ENCODE results near the gene NABP1.

The NABP1 gene

DNA sequence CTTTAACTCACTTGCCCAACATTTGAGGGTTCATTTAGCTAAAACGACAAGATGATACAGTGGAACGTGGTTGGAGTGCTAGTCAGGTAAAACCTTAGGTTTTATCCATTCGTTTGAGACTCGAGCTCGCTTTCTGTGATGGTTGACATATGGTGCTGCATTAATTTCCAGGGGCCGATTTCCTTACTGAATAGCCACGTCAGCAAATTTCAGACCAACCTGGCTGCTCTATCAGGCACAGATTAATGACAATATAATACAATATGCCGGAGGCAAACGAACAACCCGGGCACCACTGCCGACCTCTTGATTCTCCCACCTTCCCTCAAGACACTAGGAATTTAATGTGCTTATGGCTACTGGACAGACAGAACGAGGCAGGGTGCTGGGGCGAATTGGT is 42.0 kb downstream of the NABP1 start:
- no peaks in the 10 kb centered on the region for H3K9me3 ChIP-seq (ENCODE audit: insufficient read depth, low read length, severe bottlenecking)
- ATAC-seq (ENCODE audit: insufficient read depth, low read depth), result no peak
- no peak overlapping the region for H3K27ac ChIP-seq (ENCODE audit: low read length)
- no peaks in the 10 kb centered on the region for H3K36me3 ChIP-seq (ENCODE audit: insufficient read depth, low read length)
- no peaks in the 10 kb centered on the region for H3K4me1 ChIP-seq (ENCODE audit: insufficient read depth, low read length)
- H3K9ac ChIP-seq (ENCODE audit: low read depth, low read length), result no peak overlapping the region
- H4K20me1 ChIP-seq (ENCODE audit: insufficient read depth, low read length), result no peaks in the 10 kb centered on the region
- no peak overlapping the region for H3K4me3 ChIP-seq (ENCODE audit: low read depth in 1 of 2, low read length in 2 of 2)
- H3K27me3 ChIP-seq (ENCODE audit: insufficient read depth, low read length, poor library complexity), result peaks cover 67% of the 10 kb centered on the region
- no peaks in the 10 kb centered on the region for H3K79me2 ChIP-seq (ENCODE audit: insufficient read depth, low read length)
- TF ChIP-seq EZH2 (IDR thresholded peaks at IDR 0.05; ENCODE audit: borderline replicate concordance, low read depth, low read length, severe bottlenecking) (no peak), CTCF (IDR thresholded peaks at IDR 0.05; ENCODE audit: borderline replicate concordance, extremely low read depth, low read length, poor library complexity, severe bottlenecking) (no peak)
- no peak overlapping the region for H3K4me2 ChIP-seq (ENCODE audit: insufficient read depth, low read length)
- no peak overlapping the region for H2AFZ ChIP-seq (ENCODE audit: low read depth, low read length)
- DNase-seq, result no peak

GRCh38 chr2:191721331-191721730 is 43.4 kb downstream of the NABP1 start:
- no peak overlapping the region for H3K27ac ChIP-seq (ENCODE audit: low read length)
- no peak for ATAC-seq (ENCODE audit: insufficient read depth, low read depth)

DNA sequence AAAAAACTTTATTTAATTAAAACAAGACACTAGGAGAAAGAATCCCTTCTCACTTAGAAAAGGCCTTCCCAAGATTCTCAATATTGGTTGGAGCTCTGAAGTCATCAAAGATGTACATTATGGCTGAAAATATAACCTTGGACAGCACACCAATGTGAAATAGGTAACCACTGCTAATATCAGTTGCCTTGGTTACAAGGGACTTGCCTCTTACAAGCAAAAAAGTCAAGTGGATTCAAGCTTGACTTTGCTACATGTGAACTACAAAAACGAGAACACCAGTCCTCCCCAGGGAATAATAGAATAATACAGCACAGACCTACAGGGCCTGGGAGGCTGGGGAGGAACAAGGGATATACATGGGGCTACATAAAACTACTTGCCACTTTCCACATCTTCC is 46.1 kb downstream of the NABP1 start:
- Histone ChIP-seq H3K9ac (ENCODE audit: low read depth, low read length) (no peak overlapping the region), H3K36me3 (ENCODE audit: insufficient read depth, low read length) (no peaks in the 10 kb centered on the region), H3K27ac (ENCODE audit: low read length) (no peak overlapping the region), H3K4me2 (ENCODE audit: insufficient read depth, low read length) (no peak overlapping the region), H3K4me1 (ENCODE audit: insufficient read depth, low read length) (no peaks in the 10 kb centered on the region), H3K9me3 (ENCODE audit: insufficient read depth, low read length, severe bottlenecking) (no peaks in the 10 kb centered on the region), H2AFZ (ENCODE audit: low read depth, low read length) (no peak overlapping the region), H4K20me1 (ENCODE audit: insufficient read depth, low read length) (no peaks in the 10 kb centered on the region), H3K4me3 (ENCODE audit: low read depth in 1 of 2, low read length in 2 of 2) (no peak overlapping the region), H3K27me3 (ENCODE audit: insufficient read depth, low read length, poor library complexity) (peaks cover 70% of the 10 kb centered on the region), H3K79me2 (ENCODE audit: insufficient read depth, low read length) (no peaks in the 10 kb centered on the region)
- DNase-seq, result no peak
- no peak; the same call in 2 of the 3 replicates for ATAC-seq (ENCODE audit: insufficient read depth, low read depth)
- TF ChIP-seq EZH2 (IDR thresholded peaks at IDR 0.05; ENCODE audit: borderline replicate concordance, low read depth, low read length, severe bottlenecking) (no peak), CTCF (IDR thresholded peaks at IDR 0.05; ENCODE audit: borderline replicate concordance, extremely low read depth, low read length, poor library complexity, severe bottlenecking) (no peak)

More at GRCh38 chr2:191721331-191721730, 43.4 kb downstream of the NABP1 start:
- peaks cover 63% of the 10 kb centered on the region for H3K27me3 ChIP-seq (ENCODE audit: insufficient read depth, low read length, poor library complexity)
- no peaks in the 10 kb centered on the region for H3K4me1 ChIP-seq (ENCODE audit: insufficient read depth, low read length)
- no peak overlapping the region for H2AFZ ChIP-seq (ENCODE audit: low read depth, low read length)
- H3K4me3 ChIP-seq (ENCODE audit: low read depth in 1 of 2, low read length in 2 of 2), result no peak overlapping the region
- no peaks in the 10 kb centered on the region for H3K9me3 ChIP-seq (ENCODE audit: insufficient read depth, low read length, severe bottlenecking)
- H3K79me2 ChIP-seq (ENCODE audit: insufficient read depth, low read length), result no peaks in the 10 kb centered on the region
- H3K4me2 ChIP-seq (ENCODE audit: insufficient read depth, low read length), result no peak overlapping the region
- no peak for DNase-seq
- no peak for TF ChIP-seq EZH2 (IDR thresholded peaks at IDR 0.05; ENCODE audit: borderline replicate concordance, low read depth, low read length, severe bottlenecking)
- no peak for TF ChIP-seq CTCF (IDR thresholded peaks at IDR 0.05; ENCODE audit: borderline replicate concordance, extremely low read depth, low read length, poor library complexity, severe bottlenecking)
- H4K20me1 ChIP-seq (ENCODE audit: insufficient read depth, low read length), result no peaks in the 10 kb centered on the region
- H3K36me3 ChIP-seq (ENCODE audit: insufficient read depth, low read length), result no peaks in the 10 kb centered on the region
- H3K9ac ChIP-seq (ENCODE audit: low read depth, low read length), result no peak overlapping the region
